Activated CD8-positive, alpha-beta memory T cell treated with anti-CD3 and anti-CD28 coated beads, Interleukin-2, amount 50 U/mL, for 1 hour (primary cell): Measurements from ENCODE around the gene FXYD3.
A peak's percentile ranks its signal among the peaks of the same experiment; 100 is the strongest.
"Not testable (repeated sequence)": the region's sequence is repeated elsewhere in the genome, so short reads cannot be mapped to it uniquely, and the experiment has no call there.

Source experiments
- DNase-seq: peaks from one replicate; pipeline ENCODE4 v3.0.0-alpha.2; 2020; ENCODE audit errors: extremely low read depth

The FXYD3 gene

GRCh38 chr19:35142606-35143230, 27.1 kb downstream of the FXYD3 start:
- DNase-seq = no peak

- no peak for DNase-seq
Measured at GRCh38 chr19:35143231-35143715, 27.6 kb downstream of the FXYD3 start, which contains the start of gene FXYD7. FXYD7 (plus strand) TSS chr19:35143255; CDS start chr19:35143334, 79 bp downstream.

GRCh38 chr19:35143818-35144217, 28.2 kb downstream of the FXYD3 start:
- no peak for DNase-seq

GRCh38 chr19:35144259-35144599, 28.6 kb downstream of the FXYD3 start:
- no peak for DNase-seq

GRCh38 chr19:35144600-35145436, 29.2 kb downstream of the FXYD3 start:
- no peak for DNase-seq

- no peak for DNase-seq
Measured at GRCh38 chr19:35146746-35147459, 31.3 kb downstream of the FXYD3 start.

GRCh38 chr19:35149463-35149862, 33.8 kb downstream of the FXYD3 start:
- DNase-seq = no peak

GRCh38 chr19:35150445-35150844, 34.8 kb downstream of the FXYD3 start:
- no peak for DNase-seq

GRCh38 chr19:35151273-35152065, 35.8 kb downstream of the FXYD3 start:
- no peak for DNase-seq

GRCh38 chr19:35153129-35153522, 37.5 kb downstream of the FXYD3 start:
- not testable (repeated sequence) for DNase-seq

- peak; percentile 53 for DNase-seq
Measured at GRCh38 chr19:35153701-35154524, 38.3 kb downstream of the FXYD3 start.

- DNase-seq = peak; percentile 72
Measured at GRCh38 chr19:35154525-35155406, 39.1 kb downstream of the FXYD3 start, which contains the start of gene FXYD5. FXYD5 (plus strand) TSS chr19:35154735; CDS start chr19:35155551, 816 bp downstream.

GRCh38 chr19:35155441-35155840, 39.8 kb downstream of the FXYD3 start:
- no peak for DNase-seq

GRCh38 chr19:35155981-35156672, 40.5 kb downstream of the FXYD3 start:
- DNase-seq = no peak

- DNase-seq = no peak
Measured at GRCh38 chr19:35156673-35157014, 41.0 kb downstream of the FXYD3 start.

- no peak for DNase-seq
Measured at GRCh38 chr19:35157431-35157830, 41.8 kb downstream of the FXYD3 start.

- no peak for DNase-seq
Measured at GRCh38 chr19:35159606-35160005, 44.0 kb downstream of the FXYD3 start.

GRCh38 chr19:35160629-35161433, 45.2 kb downstream of the FXYD3 start:
- DNase-seq = no peak
